ENCODE results near the gene ARL2BP.

- TF ChIP-seq POLR2A (IDR thresholded peaks at IDR 0.05), result no peak
- no peak for TF ChIP-seq CTCF (IDR thresholded peaks at IDR 0.05)
Measured at GRCh38 chr16:57224651-57225335, 20.3 kb upstream of the ARL2BP start.

All from right lobe of liver (tissue), 4 donors.